Parathyroid adenoma (tissue), 2 donors: ENCODE measurements around the gene DESI2.

Experiments
- H2AFZ ChIP-seq: fragments of 300-600 bp; sonication (generic); one replicate; pipeline ENCODE4 v1.7.0; 2017; ENCODE audit warnings: antibody characterized with exemption, mild to moderate bottlenecking
- H3K27ac ChIP-seq: fragments of 300-600 bp; sonication (generic); one replicate; pipeline ENCODE4 v1.7.0; 2017
- H3K27me3 ChIP-seq: fragments of 300-600 bp; sonication (generic); one replicate; pipeline ENCODE4 v1.7.0; 2017; ENCODE audit warnings: low read length; ENCODE audit not compliant: control insufficient read depth, insufficient read depth
- H3K36me3 ChIP-seq: fragments of 300-600 bp; sonication (generic); one replicate; pipeline ENCODE4 v1.7.0; 2017; ENCODE audit warnings: low read length; ENCODE audit not compliant: control insufficient read depth, insufficient read depth
- H3K4me1 ChIP-seq: fragments of 300-600 bp; sonication (generic); one replicate; pipeline ENCODE4 v1.7.0; 2017; ENCODE audit warnings: control low read depth
- H3K4me2 ChIP-seq: fragments of 300-600 bp; sonication (generic); one replicate; pipeline ENCODE4 v1.7.0; 2017; ENCODE audit warnings: low read length
- H3K4me3 ChIP-seq: fragments of 300-600 bp; sonication (generic); one replicate; pipeline ENCODE4 v1.7.0; 2017; ENCODE audit warnings: low read depth, low read length
- H3K79me2 ChIP-seq: fragments of 300-600 bp; sonication (generic); one replicate; pipeline ENCODE4 v1.7.0; 2017; ENCODE audit warnings: control low read depth
- H3K9ac ChIP-seq: fragments of 300-600 bp; sonication (generic); one replicate; pipeline ENCODE4 v1.7.0; 2017; ENCODE audit warnings: mild to moderate bottlenecking
- H3K9me3 ChIP-seq: fragments of 300-600 bp; sonication (generic); one replicate; pipeline ENCODE4 v1.7.0; 2017; ENCODE audit warnings: low read length; ENCODE audit not compliant: control insufficient read depth
- TF ChIP-seq, protein P1 (sequence below): fragments of 300-600 bp; sonication (generic); IDR thresholded peaks from one replicate; pipeline ENCODE4 v1.7.0; 2017; ENCODE audit warnings: antibody characterized with exemption, mild to moderate bottlenecking
- donor health status: primary hyperparathyroidism.

The DESI2 gene

GRCh38 chr1:244695937-244696336 lies 43.0 kb downstream of the DESI2 start:
- Histone ChIP-seq H3K9ac (no peak overlapping the region), H2AFZ (no peak overlapping the region), H3K36me3 (no peaks in the 10 kb centered on the region)

GRCh38 chr1:244699741-244700140 lies 46.8 kb downstream of the DESI2 start:
- Histone ChIP-seq H2AFZ (no peak overlapping the region), H3K27me3 (no peaks in the 10 kb centered on the region), H3K9me3 (no peaks in the 10 kb centered on the region), H3K4me2 (no peak overlapping the region), H3K4me3 (no peak overlapping the region), H3K79me2 (no peaks in the 10 kb centered on the region), H3K4me1 (no peaks in the 10 kb centered on the region), H3K9ac (no peak overlapping the region), H3K27ac (no peak overlapping the region), H3K36me3 (no peaks in the 10 kb centered on the region)
- TF ChIP-seq, protein P1, sequence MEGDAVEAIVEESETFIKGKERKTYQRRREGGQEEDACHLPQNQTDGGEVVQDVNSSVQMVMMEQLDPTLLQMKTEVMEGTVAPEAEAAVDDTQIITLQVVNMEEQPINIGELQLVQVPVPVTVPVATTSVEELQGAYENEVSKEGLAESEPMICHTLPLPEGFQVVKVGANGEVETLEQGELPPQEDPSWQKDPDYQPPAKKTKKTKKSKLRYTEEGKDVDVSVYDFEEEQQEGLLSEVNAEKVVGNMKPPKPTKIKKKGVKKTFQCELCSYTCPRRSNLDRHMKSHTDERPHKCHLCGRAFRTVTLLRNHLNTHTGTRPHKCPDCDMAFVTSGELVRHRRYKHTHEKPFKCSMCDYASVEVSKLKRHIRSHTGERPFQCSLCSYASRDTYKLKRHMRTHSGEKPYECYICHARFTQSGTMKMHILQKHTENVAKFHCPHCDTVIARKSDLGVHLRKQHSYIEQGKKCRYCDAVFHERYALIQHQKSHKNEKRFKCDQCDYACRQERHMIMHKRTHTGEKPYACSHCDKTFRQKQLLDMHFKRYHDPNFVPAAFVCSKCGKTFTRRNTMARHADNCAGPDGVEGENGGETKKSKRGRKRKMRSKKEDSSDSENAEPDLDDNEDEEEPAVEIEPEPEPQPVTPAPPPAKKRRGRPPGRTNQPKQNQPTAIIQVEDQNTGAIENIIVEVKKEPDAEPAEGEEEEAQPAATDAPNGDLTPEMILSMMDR, result no peak

More at GRCh38 chr1:244695937-244696336, 43.0 kb downstream of the DESI2 start:
- Histone ChIP-seq H3K4me2 (no peak overlapping the region), H3K4me1 (no peaks in the 10 kb centered on the region), H3K9me3 (no peaks in the 10 kb centered on the region), H3K4me3 (no peak overlapping the region), H3K27ac (no peak overlapping the region), H3K27me3 (no peaks in the 10 kb centered on the region), H3K79me2 (no peaks in the 10 kb centered on the region)
- TF ChIP-seq, protein P1, result no peak

- Histone ChIP-seq H3K4me1 (no peaks in the 10 kb centered on the region), H3K27ac (no peak overlapping the region), H3K9me3 (no peaks in the 10 kb centered on the region), H3K79me2 (no peaks in the 10 kb centered on the region), H2AFZ (no peak overlapping the region), H3K9ac (no peak overlapping the region), H3K4me2 (no peak overlapping the region), H3K36me3 (no peaks in the 10 kb centered on the region), H3K27me3 (no peaks in the 10 kb centered on the region), H3K4me3 (no peak overlapping the region)
- TF ChIP-seq, protein P1, result no peak
Measured at GRCh38 chr1:244700808-244701207, 47.9 kb downstream of the DESI2 start.

- H3K27ac ChIP-seq, result no peak overlapping the region
- H3K79me2 ChIP-seq, result no peaks in the 10 kb centered on the region
- no peaks in the 10 kb centered on the region for H3K9me3 ChIP-seq
- no peak overlapping the region for H3K4me3 ChIP-seq
- H3K4me2 ChIP-seq, result no peak overlapping the region
- no peaks in the 10 kb centered on the region for H3K27me3 ChIP-seq
- H2AFZ ChIP-seq, result no peak overlapping the region
- no peak overlapping the region for H3K9ac ChIP-seq
- H3K36me3 ChIP-seq, result no peaks in the 10 kb centered on the region
- TF ChIP-seq, protein P1, result no peak
- H3K4me1 ChIP-seq, result no peaks in the 10 kb centered on the region
Measured at GRCh38 chr1:244702620-244703019, 49.7 kb downstream of the DESI2 start.

DNA sequence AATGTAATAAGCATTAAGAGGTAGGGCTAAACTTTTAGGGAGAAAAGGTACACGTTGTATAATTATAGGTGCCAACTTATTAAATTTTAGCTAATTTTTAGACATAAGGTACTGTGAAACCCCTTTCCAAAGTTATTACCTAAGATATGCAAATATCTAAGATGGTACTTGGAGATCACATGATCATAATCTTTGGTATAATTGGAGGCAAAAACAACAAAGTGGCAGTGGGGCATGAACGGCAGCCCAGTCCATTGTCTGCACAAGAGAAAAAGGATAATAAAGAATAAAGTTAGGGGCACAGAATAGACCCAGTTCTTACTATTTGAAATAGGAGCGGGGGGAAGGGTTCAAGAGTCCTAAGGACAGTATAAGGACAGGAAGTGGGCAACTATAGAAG lies 51.2 kb downstream of the DESI2 start:
- Histone ChIP-seq H3K27me3 (no peaks in the 10 kb centered on the region), H3K79me2 (no peaks in the 10 kb centered on the region), H3K4me2 (no peak overlapping the region), H3K36me3 (no peaks in the 10 kb centered on the region), H3K4me1 (no peaks in the 10 kb centered on the region), H3K9me3 (no peaks in the 10 kb centered on the region), H3K9ac (no peak overlapping the region), H3K27ac (no peak overlapping the region), H2AFZ (no peak overlapping the region), H3K4me3 (no peak overlapping the region)
- TF ChIP-seq, protein P1, result no peak
